HG02642 (cell line): ENCODE data around the gene AGK.

Experiments
- ATAC-seq: cut with Tn5 transposase; IDR thresholded peaks from one replicate; pipeline ENCODE4 v1.9.1; 2021; ENCODE audit warnings: mild to moderate bottlenecking; ENCODE audit not compliant: unreplicated experiment, poor library complexity

Gene AGK

DNA sequence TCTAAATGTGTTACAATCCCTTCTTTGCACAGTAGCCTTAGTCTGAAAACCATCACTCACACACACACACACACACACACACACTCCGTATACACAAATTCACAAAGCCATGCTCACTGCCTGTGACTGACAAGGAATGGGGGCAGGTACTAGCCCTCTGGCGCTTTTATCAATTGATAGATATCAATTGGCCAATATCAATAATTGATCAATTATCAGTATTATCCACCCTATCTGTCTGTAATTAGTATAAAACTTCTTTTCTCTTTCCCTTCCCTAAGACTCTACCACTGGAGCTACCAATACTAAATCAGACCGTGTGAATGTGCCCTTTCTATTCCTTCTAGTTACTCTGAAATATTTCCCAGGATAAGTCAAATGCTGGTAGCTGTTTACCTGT lies 148.7 kb downstream of the AGK start:
- ATAC-seq, result no peak

DNA sequence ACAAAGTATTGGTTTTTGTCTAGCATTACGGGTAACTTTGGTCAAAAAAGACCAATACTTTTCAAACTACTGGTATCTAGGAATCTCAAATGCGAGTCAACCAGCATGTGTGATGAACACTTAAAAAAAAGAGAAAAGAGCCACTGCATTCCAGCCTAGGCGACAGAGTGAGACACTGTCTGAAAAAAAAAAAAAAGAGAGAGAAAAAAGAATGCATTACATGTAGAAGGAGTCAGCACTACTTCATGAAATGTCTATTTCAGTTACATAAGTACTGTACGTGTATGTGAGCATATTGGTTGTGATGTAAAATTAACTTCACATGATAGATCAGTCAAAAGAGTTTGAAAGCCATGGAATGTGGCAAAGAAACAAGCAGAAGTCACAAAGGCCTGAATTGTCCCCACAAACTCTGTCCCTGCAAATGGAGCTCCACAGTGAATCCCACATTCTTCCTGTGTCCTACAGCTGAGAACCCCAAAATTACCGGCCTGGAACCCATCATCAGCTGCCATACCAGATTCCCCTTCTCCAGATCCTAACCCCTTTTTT lies 149.2 kb downstream of the AGK start:
- ATAC-seq, result no peak

DNA sequence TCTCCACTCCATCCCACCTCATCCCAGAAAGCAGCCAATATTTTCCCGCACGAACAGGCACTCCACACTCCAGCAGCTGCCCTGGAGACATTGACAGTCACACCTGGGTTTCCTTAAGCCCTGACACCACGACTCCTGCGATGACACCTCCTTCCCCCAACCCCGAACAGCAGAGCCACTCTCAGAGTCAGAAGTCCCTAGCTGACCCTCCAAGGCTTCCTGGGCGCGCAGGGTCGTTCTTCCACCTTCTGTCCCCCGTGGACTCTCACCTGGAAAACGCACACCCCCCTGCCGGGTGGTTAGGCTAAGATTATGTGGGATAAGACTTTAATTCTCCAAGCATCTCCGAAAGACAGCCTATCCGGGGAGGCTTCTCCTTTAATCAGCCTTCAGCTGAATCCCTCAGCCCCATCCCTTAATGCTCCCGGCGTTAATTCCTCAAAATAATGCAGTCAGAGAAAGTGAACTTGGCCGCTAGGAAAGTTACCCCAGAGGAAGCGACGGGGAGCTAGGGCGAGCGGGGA lies 149.7 kb downstream of the AGK start:
- peak; percentile 1 for ATAC-seq

DNA sequence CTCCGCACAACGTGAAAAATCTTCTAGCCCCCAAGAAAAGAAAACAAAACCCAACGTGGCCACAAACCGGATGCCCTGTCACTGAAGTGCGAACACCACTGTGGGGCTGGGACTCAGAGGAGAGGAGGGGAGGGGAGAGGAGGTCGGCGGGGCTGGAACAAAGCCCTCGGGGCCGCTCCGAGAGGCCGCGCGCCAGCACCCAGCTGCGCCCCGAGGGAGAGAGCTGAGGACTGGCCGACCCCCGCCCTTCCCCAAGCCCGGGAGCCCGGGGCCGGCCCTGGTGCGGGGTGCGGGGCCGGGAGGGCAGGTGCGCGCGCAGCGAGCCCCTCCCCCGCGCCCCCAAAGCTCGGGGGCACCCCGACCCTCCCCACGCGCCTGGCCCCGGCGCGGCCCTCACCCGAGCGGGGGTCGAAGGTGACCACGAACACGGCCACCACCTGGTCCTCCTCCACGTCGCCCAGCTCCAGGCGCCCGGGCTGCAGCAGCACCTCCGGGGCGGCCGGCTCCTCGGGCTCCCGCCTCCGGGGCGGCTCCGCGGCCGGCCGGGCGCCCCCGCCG lies 150.4 kb downstream of the AGK start:
- ATAC-seq, result peak; percentile 80

GRCh38 chr7:141702047-141702567 lies 150.9 kb downstream of the AGK start, which contains the start of gene DENND11:
Gene DENND11, minus strand, starts transcription at chr7:141702166. Its CDS starts 13 bp downstream, at chr7:141702153.
- ATAC-seq, result peak; percentile 81

DNA sequence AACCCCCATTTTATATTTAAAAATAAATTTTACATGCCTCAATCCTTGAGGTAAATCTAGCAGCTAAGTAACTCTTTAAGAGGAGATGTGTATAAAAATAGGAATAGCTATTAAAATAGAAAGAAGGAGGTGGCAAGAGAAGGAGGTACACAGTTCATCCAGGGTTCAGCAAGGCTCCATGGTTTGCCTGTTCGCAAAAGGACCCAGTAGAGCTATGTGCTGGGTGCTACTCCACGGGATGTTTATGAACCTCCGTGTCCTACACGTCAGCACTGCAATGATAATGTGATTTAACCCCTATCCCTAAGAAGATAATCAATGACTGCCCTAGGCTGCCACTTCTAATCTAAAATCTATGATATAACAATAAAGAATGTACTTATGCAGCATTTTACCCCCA lies 151.7 kb downstream of the AGK start:
- ATAC-seq, result no peak

DNA sequence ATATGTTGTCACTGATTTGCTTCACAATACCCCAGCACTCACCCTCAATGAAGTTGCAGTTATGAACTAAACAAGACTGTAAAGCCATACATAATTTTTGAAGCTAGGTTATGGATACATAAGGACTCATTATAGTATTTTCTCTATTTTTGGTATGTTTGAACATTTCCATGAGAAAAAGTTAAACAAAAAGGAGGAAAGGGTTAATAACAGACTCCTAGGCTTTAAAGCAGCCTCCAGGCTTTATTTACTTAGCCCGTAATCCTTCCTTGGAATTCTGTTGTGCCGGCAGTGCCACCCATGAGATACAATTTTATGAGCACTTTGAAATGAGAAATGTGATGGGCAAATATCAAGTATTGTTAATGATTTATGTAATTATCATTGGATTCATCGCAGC lies 152.9 kb downstream of the AGK start:
- ATAC-seq, result no peak

- ATAC-seq, result no peak
These were observed 153.5 kb downstream of the AGK start for GRCh38 chr7:141704741-141705140.
